HTERT RPE-1 (cell line): Measurements from ENCODE around the gene CPNE5.
"Not testable (repeated sequence)": the region's sequence is repeated elsewhere in the genome, so short reads cannot be mapped to it uniquely, and the experiment has no call there.

Source experiments
- in situ Hi-C: fragments of 300-500 bp; cut with MboI; formaldehyde crosslinking; loops from 4 replicates; pipeline ENCODE4 v1.14.3; 2020; ENCODE audit warnings: low sequenced_read_pairs

The CPNE5 gene

GRCh38 chr6:36706339-36706738, 132.9 kb downstream of the CPNE5 start:
- in situ Hi-C loops = no loop called here

- in situ Hi-C loops = not testable (repeated sequence)
Measured at GRCh38 chr6:36704961-36705577, 134.2 kb downstream of the CPNE5 start.

- in situ Hi-C loops = no loop called here
Measured at GRCh38 chr6:36703982-36704381, 135.3 kb downstream of the CPNE5 start.

GRCh38 chr6:36703081-36703606, 136.1 kb downstream of the CPNE5 start:
- in situ Hi-C loops = no loop called here

- in situ Hi-C loops = no loop called here
Measured at GRCh38 chr6:36702656-36703055, 136.6 kb downstream of the CPNE5 start.

GRCh38 chr6:36701401-36701991, 137.7 kb downstream of the CPNE5 start:
- in situ Hi-C loops = no loop called here

GRCh38 chr6:36700831-36701230, 138.4 kb downstream of the CPNE5 start:
- in situ Hi-C loops = no loop called here

- in situ Hi-C loops = no loop called here
Measured at GRCh38 chr6:36700071-36700812, 139.0 kb downstream of the CPNE5 start.

GRCh38 chr6:36699348-36699747, 139.9 kb downstream of the CPNE5 start:
- in situ Hi-C loops = no loop called here

- in situ Hi-C loops = no loop called here
Measured at GRCh38 chr6:36698871-36699271, 140.4 kb downstream of the CPNE5 start.

GRCh38 chr6:36698196-36698595, 141.0 kb downstream of the CPNE5 start:
- in situ Hi-C loops = no loop called here

GRCh38 chr6:36697481-36697903, 141.8 kb downstream of the CPNE5 start, which contains the start of gene RAB44:
Gene RAB44 (plus strand): TSS chr6:36697826. CDS start chr6:36704236, 6,410 bp downstream.
- in situ Hi-C loops = no loop called here

GRCh38 chr6:36695414-36695813, 143.8 kb downstream of the CPNE5 start:
- in situ Hi-C loops = no loop called here

- in situ Hi-C loops = no loop called here
Measured at GRCh38 chr6:36694616-36695015, 144.6 kb downstream of the CPNE5 start.

- in situ Hi-C loops = no loop called here
Measured at GRCh38 chr6:36692861-36693702, 146.2 kb downstream of the CPNE5 start.

GRCh38 chr6:36692220-36692619, 147.0 kb downstream of the CPNE5 start:
- in situ Hi-C loops = no loop called here

GRCh38 chr6:36691612-36692011, 147.6 kb downstream of the CPNE5 start:
- in situ Hi-C loops = no loop called here

GRCh38 chr6:36691011-36691410, 148.2 kb downstream of the CPNE5 start:
- in situ Hi-C loops = no loop called here
